NB4 (cell line): Measurements from ENCODE around the gene FMN2.

Source experiments
- DNase-seq: peaks from one replicate; pipeline ENCODE4 v3.0.0; 2010; ENCODE audit warnings: low read depth
- H3K4me3 ChIP-seq: one replicate; pipeline ENCODE4 v1.5.1; 2011; ENCODE audit warnings: mild to moderate bottlenecking, low read depth, low read length, moderate library complexity
- MYC ChIP-seq: IDR thresholded peaks from 2 replicates; pipeline ENCODE4 v1.6.1; 2011; ENCODE audit warnings: low read depth, low read length
- POLR2A ChIP-seq: IDR thresholded peaks from 2 replicates; pipeline ENCODE4 v1.6.1; 2011; ENCODE audit warnings: mild to moderate bottlenecking; ENCODE audit not compliant: insufficient read length; ENCODE audit errors: extremely low read depth
- TF ChIP-seq, protein P1 (sequence below): IDR thresholded peaks from one replicate; pipeline ENCODE4 v1.5.1; 2012; ENCODE audit warnings: low read depth, low read length
- TF ChIP-seq, protein P2 (sequence below): IDR thresholded peaks from 2 replicates; pipeline ENCODE4 v1.6.1; 2011; ENCODE audit warnings: low read depth, low read length

The FMN2 gene

DNA sequence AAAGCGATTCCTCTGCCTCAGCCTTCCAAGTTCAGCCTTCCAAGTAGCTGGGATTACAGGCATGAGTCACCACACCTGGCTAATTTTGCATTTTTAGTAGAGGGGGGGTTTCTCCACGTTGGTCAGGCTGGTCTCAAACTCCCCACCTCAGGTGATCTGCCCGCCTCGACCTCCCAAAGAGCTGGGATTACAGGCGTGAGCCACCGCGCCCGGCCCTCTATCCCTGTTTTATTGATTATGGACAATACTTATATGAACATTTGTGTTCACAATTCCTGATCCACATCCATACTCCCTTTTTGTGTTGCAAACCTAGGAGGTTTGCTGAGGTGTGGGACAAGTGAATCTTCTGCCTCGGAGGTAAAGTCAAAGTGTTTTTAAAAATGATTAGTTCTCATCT is 275.0 kb downstream of the FMN2 start:
- no peak overlapping the region for H3K4me3 ChIP-seq
- TF ChIP-seq, protein P1, sequence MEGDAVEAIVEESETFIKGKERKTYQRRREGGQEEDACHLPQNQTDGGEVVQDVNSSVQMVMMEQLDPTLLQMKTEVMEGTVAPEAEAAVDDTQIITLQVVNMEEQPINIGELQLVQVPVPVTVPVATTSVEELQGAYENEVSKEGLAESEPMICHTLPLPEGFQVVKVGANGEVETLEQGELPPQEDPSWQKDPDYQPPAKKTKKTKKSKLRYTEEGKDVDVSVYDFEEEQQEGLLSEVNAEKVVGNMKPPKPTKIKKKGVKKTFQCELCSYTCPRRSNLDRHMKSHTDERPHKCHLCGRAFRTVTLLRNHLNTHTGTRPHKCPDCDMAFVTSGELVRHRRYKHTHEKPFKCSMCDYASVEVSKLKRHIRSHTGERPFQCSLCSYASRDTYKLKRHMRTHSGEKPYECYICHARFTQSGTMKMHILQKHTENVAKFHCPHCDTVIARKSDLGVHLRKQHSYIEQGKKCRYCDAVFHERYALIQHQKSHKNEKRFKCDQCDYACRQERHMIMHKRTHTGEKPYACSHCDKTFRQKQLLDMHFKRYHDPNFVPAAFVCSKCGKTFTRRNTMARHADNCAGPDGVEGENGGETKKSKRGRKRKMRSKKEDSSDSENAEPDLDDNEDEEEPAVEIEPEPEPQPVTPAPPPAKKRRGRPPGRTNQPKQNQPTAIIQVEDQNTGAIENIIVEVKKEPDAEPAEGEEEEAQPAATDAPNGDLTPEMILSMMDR = no peak
- TF ChIP-seq POLR2A (no peak), MYC (no peak)
- TF ChIP-seq, protein P2, sequence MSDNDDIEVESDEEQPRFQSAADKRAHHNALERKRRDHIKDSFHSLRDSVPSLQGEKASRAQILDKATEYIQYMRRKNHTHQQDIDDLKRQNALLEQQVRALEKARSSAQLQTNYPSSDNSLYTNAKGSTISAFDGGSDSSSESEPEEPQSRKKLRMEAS = no peak
- no peak for DNase-seq

DNA sequence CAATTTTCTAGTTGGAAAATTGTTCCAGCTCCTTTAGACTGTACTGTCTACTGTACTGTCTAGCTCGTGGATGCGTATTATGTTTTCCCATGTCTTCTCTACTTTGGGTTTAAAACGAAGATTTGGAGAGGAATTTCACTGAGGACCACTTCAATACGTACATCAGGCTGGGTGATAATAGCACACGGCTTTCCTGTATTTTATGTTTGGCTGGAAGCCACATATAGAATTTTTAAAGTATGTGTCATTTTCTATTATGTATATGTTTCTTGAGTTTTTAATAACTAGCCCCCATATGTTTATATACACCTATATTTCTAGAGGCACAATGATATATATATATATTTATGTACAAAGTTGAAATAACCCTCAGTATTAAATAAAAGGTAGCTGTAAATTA is 293.9 kb downstream of the FMN2 start:
- H3K4me3 ChIP-seq = no peak overlapping the region
- TF ChIP-seq, protein P2 = no peak
- TF ChIP-seq, protein P1 = no peak
- TF ChIP-seq POLR2A = no peak
- TF ChIP-seq MYC = no peak
- DNase-seq = no peak

GRCh38 chr1:240385985-240386978 is 294.6 kb downstream of the FMN2 start:
- peak; percentile 2 for DNase-seq
- TF ChIP-seq, protein P2 = no peak

GRCh38 chr1:240387051-240387450 is 295.4 kb downstream of the FMN2 start:
- DNase-seq = no peak
- TF ChIP-seq, protein P1 = no peak
- TF ChIP-seq, protein P2 = no peak
- TF ChIP-seq MYC (no peak), POLR2A (no peak)
- no peak overlapping the region for H3K4me3 ChIP-seq

More at GRCh38 chr1:240385985-240386978, 294.6 kb downstream of the FMN2 start:
- no peak overlapping the region for H3K4me3 ChIP-seq

DNA sequence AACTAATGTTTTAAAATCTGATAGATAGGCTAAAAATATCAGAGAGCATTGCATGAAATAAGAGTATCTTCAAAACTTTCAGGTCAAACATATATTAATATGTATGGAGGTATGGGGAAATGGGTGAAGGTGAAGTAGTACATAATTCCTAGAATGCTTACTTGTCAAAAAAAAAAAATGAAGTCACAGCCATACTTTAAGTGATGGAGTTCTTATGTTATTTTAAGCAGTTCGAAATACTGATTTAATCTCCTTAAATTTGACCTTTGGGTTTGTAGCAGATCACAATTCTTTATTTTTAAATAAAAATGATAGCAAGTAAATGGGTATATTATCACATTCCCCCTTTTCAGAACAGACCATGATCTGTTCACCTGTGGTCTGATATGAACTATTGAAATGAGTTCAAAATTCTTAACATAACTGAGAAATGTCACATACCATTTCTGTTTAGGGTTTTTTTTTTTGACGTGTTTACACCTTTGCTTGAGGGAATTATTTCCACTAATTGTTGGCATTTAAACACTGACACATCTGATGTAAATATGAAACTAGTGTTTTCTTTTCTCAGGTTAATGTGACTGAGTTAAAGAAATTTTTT is 300.1 kb downstream of the FMN2 start:
- no peak overlapping the region for H3K4me3 ChIP-seq
- no peak for DNase-seq
- no peak for TF ChIP-seq MYC

DNA sequence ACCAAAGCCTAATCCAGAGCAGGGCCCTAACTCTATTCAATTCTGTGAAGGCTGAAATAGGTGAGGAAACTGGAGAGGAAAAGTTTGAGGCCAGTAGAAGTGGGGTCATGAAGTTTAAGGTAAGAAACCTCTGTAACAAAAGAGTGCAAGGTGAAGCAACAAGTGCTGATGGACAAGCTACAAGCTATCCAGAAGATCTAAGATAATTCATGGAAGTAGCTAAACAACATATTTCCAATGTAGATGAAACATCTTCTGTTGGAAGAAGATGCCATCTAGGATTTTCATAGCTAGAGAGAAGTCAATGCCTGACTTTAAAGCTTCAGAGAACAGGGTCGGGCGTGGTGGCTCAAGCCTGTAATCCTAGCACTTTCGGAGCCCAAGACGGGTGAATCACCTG is 302.7 kb downstream of the FMN2 start:
- no peak for DNase-seq
- TF ChIP-seq, protein P2 = no peak
- no peak for TF ChIP-seq POLR2A
- TF ChIP-seq MYC = no peak
- TF ChIP-seq, protein P1 = no peak
- H3K4me3 ChIP-seq = no peak overlapping the region
